ENCODE measurements around the gene FAHD1. TPM values are rescaled to one million over a fixed set of nuclear protein-coding genes. Genes with fewer than 3 reads are reported as not detected.

The FAHD1 gene
- total RNA-seq, result 10 to 100 TPM in 1 of 5 experiments, 1 to 10 TPM in 4; 7.8 to 12.9 (median 9.7) TPM
- polyA plus RNA-seq, result 10 to 100 TPM; 27.5 to 28.6 TPM
- total RNA-seq, result 8.3 reads per million, percentile 32 among the genes with 10 or more reads in this experiment

DNA sequence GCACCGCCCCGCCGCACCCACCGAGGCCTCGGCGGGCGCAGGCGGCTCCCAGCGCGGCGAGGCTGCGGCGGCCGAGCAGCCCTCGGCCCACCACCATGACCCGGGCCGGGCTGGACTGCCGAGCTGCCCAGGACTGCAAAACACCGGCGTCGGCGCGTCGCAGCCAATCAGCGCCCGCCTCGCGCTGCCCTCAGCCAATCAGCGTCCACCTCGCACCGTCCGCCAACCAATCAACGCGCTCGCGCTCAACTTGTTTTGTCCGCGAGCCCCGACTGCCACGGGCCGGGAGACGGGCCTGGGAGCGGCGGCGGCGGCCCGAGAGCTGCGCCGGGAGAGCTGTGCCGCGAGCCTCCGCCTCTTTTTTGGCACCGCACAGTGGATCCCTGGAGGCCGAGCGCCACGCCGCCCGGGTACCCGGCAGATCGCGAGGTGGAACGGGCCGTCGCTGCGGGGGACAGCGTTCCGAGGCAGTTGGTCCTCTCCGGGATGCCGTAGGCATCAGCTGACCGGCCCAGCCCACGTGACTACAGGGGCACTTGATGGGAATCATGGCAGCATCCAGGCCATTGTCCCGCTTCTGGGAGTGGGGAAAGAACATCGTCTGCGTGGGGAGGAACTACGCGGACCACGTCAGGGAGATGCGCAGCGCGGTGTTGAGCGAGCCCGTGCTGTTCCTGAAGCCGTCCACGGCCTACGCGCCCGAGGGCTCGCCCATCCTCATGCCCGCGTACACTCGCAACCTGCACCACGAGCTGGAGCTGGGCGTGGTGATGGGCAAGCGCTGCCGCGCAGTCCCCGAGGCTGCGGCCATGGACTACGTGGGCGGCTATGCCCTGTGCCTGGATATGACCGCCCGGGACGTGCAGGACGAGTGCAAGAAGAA, at the start of gene FAHD1, which contains the start of gene HAGH:
TSS of gene FAHD1 (plus strand) at position 516 of the 883 bp plus-strand sequence. CDS start at position 549, 33 bp downstream.
TSS of gene HAGH (minus strand) at position 135 of the 883 bp plus-strand sequence. CDS start at position 97, 38 bp downstream.
- Mint-ChIP-seq H3K4me3 (peak within 1 kb of the TSS; percentile 82 to 98 (median 93)), H3K9me3 (peaks cover 0 to 2% (median 0%) of the 10 kb centered on the region in 11 donors), H3K4me1 (peaks cover 21 to 62% (median 44%) of the 10 kb centered on the region in 7 donors), H3K27me3 (no peaks in the 10 kb centered on the region), H3K27ac (peak within 1 kb of the TSS; percentile 85 to 94 (median 91)), H3K36me3 (peaks cover 0 to 11% (median 0%) of the 10 kb centered on the region in 5 donors)
- ChIA-PET POLR2A (interaction anchor here (0.5 to 3.6 kb wide), 15 partner anchors 11 to 823 kb away, joined by 3 to 33 read pairs (median 4); partner anchors contain the start of genes EME2, JPT2, MAPK8IP3 and MRPS34), CTCF (interaction anchor here (0.5 to 1.0 kb wide), 3 partner anchors 44 to 220 kb away, joined by 3 read pairs; partner anchors contain the start of genes NUBP2 and SPSB3)
- peaks cover 3 to 20% (median 5%) of the 10 kb centered on the region in 3 experiments for H3K36me3 ChIP-seq (ENCODE audit: control insufficient read depth in 2 of 3, insufficient read depth in 3 of 3, low read length in 3 of 3)
- no peaks in the 10 kb centered on the region for H3K27me3 ChIP-seq (ENCODE audit: control insufficient read depth in 2 of 2, insufficient read depth in 2 of 2, low read length in 2 of 2)
- intact Hi-C loops (cut with micrococcal nuclease), result loop anchor here (1.0 to 5.0 kb wide), 12 partner anchors 15 to 518 kb away; partner anchors contain the start of genes MRPS34 (in 2 of the 2), NUBP2 (in 2 of the 2), SPSB3 (in 2 of the 2) and CRAMP1 (in 1 of the 2)
- H3K9me3 ChIP-seq (ENCODE audit: control insufficient read depth in 2 of 3, low read length in 3 of 3), result no peaks in the 10 kb centered on the region
- H3K4me1 ChIP-seq (ENCODE audit: control insufficient read depth in 2 of 2, insufficient read depth in 2 of 2, low read length in 2 of 2), result peaks cover 19 to 26% of the 10 kb centered on the region in 2 donors
- peak within 1 kb of the TSS; percentile 78 for H3K27ac ChIP-seq (ENCODE audit: low read depth, low read length)
- peak; percentile 91 for ATAC-seq
- H3K4me3 ChIP-seq (ENCODE audit: low read length), result peak within 1 kb of the TSS; percentile 99
- peak; percentile 83 to 98 (median 92) for DNase-seq

GRCh38 chr16:1777375-1778199, 49.4 kb upstream of the FAHD1 start:
- H3K27me3 Mint-ChIP-seq, result peaks cover 0 to 1% (median 0%) of the 10 kb centered on the region in 5 donors
- no peak overlapping the region for H3K27ac Mint-ChIP-seq
- ChIA-PET CTCF (interaction anchor here (0.5 kb wide), 1 partner anchor 128 kb away, joined by 3 read pairs; no protein-coding TSS in a partner anchor), POLR2A (interaction anchor here (0.6 to 1.0 kb wide), 3 partner anchors 9 to 956 kb away, joined by 3 to 5 read pairs (median 4); partner anchors contain the start of gene MAPK8IP3)
- H3K4me3 ChIP-seq (ENCODE audit: low read length), result no peak overlapping the region
- no peak for DNase-seq
- no peaks in the 10 kb centered on the region for H3K9me3 ChIP-seq (ENCODE audit: control insufficient read depth in 2 of 3, low read length in 3 of 3)
- H3K36me3 ChIP-seq (ENCODE audit: control insufficient read depth in 2 of 3, insufficient read depth in 3 of 3, low read length in 3 of 3), result peaks cover 0 to 60% (median 0%) of the 10 kb centered on the region in 3 experiments
- H3K9me3 Mint-ChIP-seq, result no peaks in the 10 kb centered on the region
- no peak overlapping the region for H3K27ac ChIP-seq (ENCODE audit: low read depth, low read length)
- peaks cover 19 to 22% of the 10 kb centered on the region in 2 donors for H3K4me1 ChIP-seq (ENCODE audit: control insufficient read depth in 2 of 2, insufficient read depth in 2 of 2, low read length in 2 of 2)
- peaks cover 0 to 33% (median 13%) of the 10 kb centered on the region in 7 donors for H3K4me1 Mint-ChIP-seq
- no peak overlapping the region for H3K4me3 Mint-ChIP-seq
- ATAC-seq, result no peak
- H3K36me3 Mint-ChIP-seq, result no peaks in the 10 kb centered on the region
- intact Hi-C loops (cut with micrococcal nuclease), result loop anchor here in 1 of 2 donors (10.0 kb wide), 1 partner anchor 433 kb away; no protein-coding TSS in a partner anchor
- H3K27me3 ChIP-seq (ENCODE audit: control insufficient read depth in 2 of 2, insufficient read depth in 2 of 2, low read length in 2 of 2), result no peaks in the 10 kb centered on the region

- H3K9me3 Mint-ChIP-seq, result no peaks in the 10 kb centered on the region
- H3K27ac Mint-ChIP-seq, result peak overlapping the region in 1 of 9 donors; percentile 42
- no peak overlapping the region for H3K4me3 ChIP-seq (ENCODE audit: low read length)
- DNase-seq, result no peak
- H3K4me1 ChIP-seq (ENCODE audit: control insufficient read depth in 2 of 2, insufficient read depth in 2 of 2, low read length in 2 of 2), result peaks cover 19 to 22% of the 10 kb centered on the region in 2 donors
- ATAC-seq, result no peak
- H3K36me3 Mint-ChIP-seq, result peaks cover 0 to 3% (median 0%) of the 10 kb centered on the region in 5 donors
- H3K4me3 Mint-ChIP-seq, result peak overlapping the region in 2 of 10 donors; percentile 41 to 80
- no peaks in the 10 kb centered on the region for H3K9me3 ChIP-seq (ENCODE audit: control insufficient read depth in 2 of 3, low read length in 3 of 3)
- H3K27ac ChIP-seq (ENCODE audit: low read depth, low read length), result no peak overlapping the region
- peaks cover 0 to 38% (median 20%) of the 10 kb centered on the region in 7 donors for H3K4me1 Mint-ChIP-seq
- POLR2A ChIA-PET, result interaction anchor here (0.6 to 1.0 kb wide), 3 partner anchors 9 to 955 kb away, joined by 3 to 5 read pairs (median 4); partner anchors contain the start of gene MAPK8IP3
- peaks cover 0 to 2% (median 0%) of the 10 kb centered on the region in 5 donors for H3K27me3 Mint-ChIP-seq
- intact Hi-C loops (cut with micrococcal nuclease), result loop anchor here in 1 of 2 donors (10.0 kb wide), 1 partner anchor 434 kb away; no protein-coding TSS in a partner anchor
- H3K27me3 ChIP-seq (ENCODE audit: control insufficient read depth in 2 of 2, insufficient read depth in 2 of 2, low read length in 2 of 2), result no peaks in the 10 kb centered on the region
- CTCF ChIA-PET, result interaction anchor here (0.5 kb wide), 1 partner anchor 129 kb away, joined by 3 read pairs; no protein-coding TSS in a partner anchor
- H3K36me3 ChIP-seq (ENCODE audit: control insufficient read depth in 2 of 3, insufficient read depth in 3 of 3, low read length in 3 of 3), result peaks cover 0 to 52% (median 0%) of the 10 kb centered on the region in 3 experiments
Measured at GRCh38 chr16:1778200-1779179, 48.5 kb upstream of the FAHD1 start.

- no peaks in the 10 kb centered on the region for H3K9me3 ChIP-seq (ENCODE audit: control insufficient read depth in 2 of 3, low read length in 3 of 3)
- intact Hi-C loops (cut with micrococcal nuclease), result loop anchor here in 1 of 2 donors (10.0 kb wide), 1 partner anchor 434 kb away; no protein-coding TSS in a partner anchor
- H3K27me3 ChIP-seq (ENCODE audit: control insufficient read depth in 2 of 2, insufficient read depth in 2 of 2, low read length in 2 of 2), result no peaks in the 10 kb centered on the region
- peak overlapping the region in 2 of 9 donors; percentile 42 to 69 for H3K27ac Mint-ChIP-seq
- H3K4me3 Mint-ChIP-seq, result peak overlapping the region in 2 of 10 donors; percentile 41 to 80
- ChIA-PET POLR2A (no interaction called here), CTCF (no interaction called here)
- no peak overlapping the region for H3K27ac ChIP-seq (ENCODE audit: low read depth, low read length)
- H3K36me3 ChIP-seq (ENCODE audit: control insufficient read depth in 2 of 3, insufficient read depth in 3 of 3, low read length in 3 of 3), result peaks cover 0 to 51% (median 0%) of the 10 kb centered on the region in 3 experiments
- H3K27me3 Mint-ChIP-seq, result peaks cover 0 to 2% (median 0%) of the 10 kb centered on the region in 5 donors
- H3K4me3 ChIP-seq (ENCODE audit: low read length), result no peak overlapping the region
- peaks cover 17 to 21% of the 10 kb centered on the region in 2 donors for H3K4me1 ChIP-seq (ENCODE audit: control insufficient read depth in 2 of 2, insufficient read depth in 2 of 2, low read length in 2 of 2)
- DNase-seq, result no peak
- ATAC-seq, result no peak
- H3K36me3 Mint-ChIP-seq, result peaks cover 0 to 3% (median 0%) of the 10 kb centered on the region in 5 donors
- no peaks in the 10 kb centered on the region for H3K9me3 Mint-ChIP-seq
- H3K4me1 Mint-ChIP-seq, result peaks cover 0 to 41% (median 21%) of the 10 kb centered on the region in 7 donors
Measured at GRCh38 chr16:1779234-1779701, 47.7 kb upstream of the FAHD1 start.

All from naive thymus-derived CD4-positive, alpha-beta T cell (primary cell).